Central memory CD4-positive, alpha-beta T cell (primary cell): ENCODE data around the gene BSX.

Source experiments
- DNase-seq: peaks from one replicate; pipeline ENCODE4 v3.0.0; 2022
- total RNA-seq, 3 experiments: gene quantifications; one replicate each; lab custom pipeline; 2026; lab: John Stamatoyannopoulos, UW

The BSX gene
- 0 to 0.19 (median 0) reads per million in 3 experiments for total RNA-seq

GRCh38 chr11:122981388-122982264 is at the start of gene BSX:
Gene BSX (minus strand): TSS chr11:122981834. CDS start chr11:122981671, 163 bp downstream.
- peak; percentile 20 for DNase-seq

- no peak for DNase-seq
These were observed 48.9 kb upstream of the BSX start for GRCh38 chr11:123030517-123030916.

GRCh38 chr11:123020968-123021367 is 39.3 kb upstream of the BSX start:
- DNase-seq, result peak; percentile 16

- DNase-seq, result no peak
These were observed 37.1 kb upstream of the BSX start for GRCh38 chr11:123018702-123019101.

- DNase-seq, result no peak
These were observed 29.9 kb upstream of the BSX start for GRCh38 chr11:123011510-123011909.

- no peak for DNase-seq
These were observed 25.4 kb upstream of the BSX start for GRCh38 chr11:123006860-123007542.

- DNase-seq, result no peak
These were observed 19.1 kb upstream of the BSX start for GRCh38 chr11:123000721-123001120.

- DNase-seq, result no peak
These were observed 17.2 kb upstream of the BSX start for GRCh38 chr11:122998727-122999366.

GRCh38 chr11:122995526-122995925 is 13.9 kb upstream of the BSX start:
- DNase-seq, result no peak

GRCh38 chr11:122984186-122985011 is 2.8 kb upstream of the BSX start:
- DNase-seq, result no peak

GRCh38 chr11:122983438-122984185 is 2.0 kb upstream of the BSX start:
- no peak for DNase-seq

GRCh38 chr11:122979815-122980595 is 1.6 kb downstream of the BSX start:
- no peak for DNase-seq

- DNase-seq, result no peak
These were observed 2.4 kb downstream of the BSX start for GRCh38 chr11:122979103-122979814.

- no peak for DNase-seq
These were observed 3.4 kb downstream of the BSX start for GRCh38 chr11:122978299-122978620.

GRCh38 chr11:122977470-122978298 is 4.0 kb downstream of the BSX start:
- no peak for DNase-seq

- no peak for DNase-seq
These were observed 4.7 kb downstream of the BSX start for GRCh38 chr11:122976734-122977469.

- no peak for DNase-seq
These were observed 5.4 kb downstream of the BSX start for GRCh38 chr11:122976061-122976733.

GRCh38 chr11:122963961-122964360 is 17.7 kb downstream of the BSX start:
- no peak for DNase-seq
